ENCODE results near the gene TULP4.
"Not testable (repeated sequence)": the region's sequence is repeated elsewhere in the genome, so short reads cannot be mapped to it uniquely, and the experiment has no call there.

TULP4 gene

GRCh38 chr6:158297657-158298056 lies 14.6 kb upstream of the TULP4 start:
- H3K9me3 ChIP-seq (replicated peaks; ENCODE audit: low read length); H3K27me3 ChIP-seq (ENCODE audit: control insufficient read depth, insufficient read depth, low read length); H3K9ac ChIP-seq (ENCODE audit: low read depth, low read length); H3K4me1 ChIP-seq (ENCODE audit: control insufficient read depth, insufficient read depth, low read length); H3K4me2 ChIP-seq (ENCODE audit: low read length); H3K4me3 ChIP-seq (ENCODE audit: low read length); H3K36me3 ChIP-seq (ENCODE audit: insufficient read depth, low read length): not testable (repeated sequence)

GRCh38 chr6:158300306-158301143 lies 11.7 kb upstream of the TULP4 start:
- H3K4me1 ChIP-seq (ENCODE audit: control insufficient read depth, insufficient read depth, low read length); H3K4me3 ChIP-seq (ENCODE audit: low read length); H3K4me2 ChIP-seq (ENCODE audit: low read length); H3K27me3 ChIP-seq (ENCODE audit: control insufficient read depth, insufficient read depth, low read length); H3K36me3 ChIP-seq (ENCODE audit: insufficient read depth, low read length); H3K9me3 ChIP-seq (replicated peaks; ENCODE audit: low read length); H3K9ac ChIP-seq (ENCODE audit: low read depth, low read length): not testable (repeated sequence)

DNA sequence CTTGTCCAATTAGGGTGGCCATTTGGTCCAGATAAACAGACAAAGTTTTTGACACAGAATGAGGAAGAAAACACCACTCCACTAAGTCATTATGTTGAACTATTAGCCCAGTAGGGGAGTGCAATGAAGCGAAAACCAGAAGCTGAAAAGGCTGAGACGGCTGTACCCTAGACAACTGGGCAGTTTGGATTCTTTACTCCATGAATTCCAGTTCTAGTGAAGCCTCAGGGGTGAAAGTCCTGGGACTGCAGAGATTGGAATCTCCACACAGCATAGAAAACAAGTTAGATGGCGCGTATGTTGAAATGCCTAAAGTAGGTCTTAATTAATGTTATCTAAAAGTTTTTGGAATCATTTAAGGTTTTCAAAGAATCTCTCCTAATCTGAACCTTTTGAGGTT lies 10.7 kb upstream of the TULP4 start:
- H3K9me3 ChIP-seq (replicated peaks; ENCODE audit: low read length); H3K4me1 ChIP-seq (ENCODE audit: control insufficient read depth, insufficient read depth, low read length); H3K9ac ChIP-seq (ENCODE audit: low read depth, low read length); H3K4me2 ChIP-seq (ENCODE audit: low read length); H3K27me3 ChIP-seq (ENCODE audit: control insufficient read depth, insufficient read depth, low read length); H3K4me3 ChIP-seq (ENCODE audit: low read length); H3K36me3 ChIP-seq (ENCODE audit: insufficient read depth, low read length): not testable (repeated sequence)

- not testable (repeated sequence) for H3K9me3 ChIP-seq (replicated peaks; ENCODE audit: low read length); H3K36me3 ChIP-seq (ENCODE audit: insufficient read depth, low read length); H3K4me2 ChIP-seq (ENCODE audit: low read length); H3K9ac ChIP-seq (ENCODE audit: low read depth, low read length); H3K27me3 ChIP-seq (ENCODE audit: control insufficient read depth, insufficient read depth, low read length); H3K4me3 ChIP-seq (ENCODE audit: low read length); H3K4me1 ChIP-seq (ENCODE audit: control insufficient read depth, insufficient read depth, low read length)
These were observed 10.0 kb upstream of the TULP4 start for GRCh38 chr6:158302195-158302796.

DNA sequence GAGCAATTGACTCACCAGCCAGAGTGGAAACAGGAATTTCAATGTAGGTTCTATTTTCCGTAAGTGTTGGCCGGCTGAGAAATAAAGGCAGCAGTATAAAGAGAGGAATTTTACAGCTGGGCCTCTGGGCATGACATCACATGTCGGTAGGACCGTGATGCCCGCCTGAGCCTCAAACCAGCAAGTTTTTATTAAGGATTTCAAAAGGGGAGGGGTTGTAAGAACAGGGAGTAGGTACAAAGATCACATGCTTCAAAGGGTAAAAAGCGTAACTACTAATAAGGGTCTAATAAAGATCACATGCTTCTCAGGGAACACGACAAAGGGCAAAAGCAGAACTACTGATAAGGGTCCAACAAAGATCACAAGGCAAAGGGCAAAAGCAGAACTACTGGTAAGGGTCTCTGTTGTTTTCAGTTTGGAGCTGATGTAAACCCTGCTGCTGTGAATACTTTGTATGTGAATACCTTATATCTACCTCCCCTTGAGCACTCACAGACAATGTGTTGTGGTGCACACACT lies 9.0 kb upstream of the TULP4 start:
- Histone ChIP-seq H3K27me3 (ENCODE audit: control insufficient read depth, insufficient read depth, low read length) (no peaks in the 10 kb centered on the region), H3K4me3 (ENCODE audit: low read length) (no peak overlapping the region), H3K9me3 (replicated peaks; ENCODE audit: low read length) (no peaks in the 10 kb centered on the region), H3K36me3 (ENCODE audit: insufficient read depth, low read length) (peaks cover 5% of the 10 kb centered on the region), H3K4me1 (ENCODE audit: control insufficient read depth, insufficient read depth, low read length) (no peaks in the 10 kb centered on the region), H3K4me2 (ENCODE audit: low read length) (no peak overlapping the region), H3K9ac (ENCODE audit: low read depth, low read length) (no peak overlapping the region)

- H3K27me3 ChIP-seq (ENCODE audit: control insufficient read depth, insufficient read depth, low read length), result no peaks in the 10 kb centered on the region
- H3K36me3 ChIP-seq (ENCODE audit: insufficient read depth, low read length), result no peaks in the 10 kb centered on the region
- no peak overlapping the region for H3K9ac ChIP-seq (ENCODE audit: low read depth, low read length)
- H3K4me2 ChIP-seq (ENCODE audit: low read length), result no peak overlapping the region
- H3K4me1 ChIP-seq (ENCODE audit: control insufficient read depth, insufficient read depth, low read length), result no peaks in the 10 kb centered on the region
- no peaks in the 10 kb centered on the region for H3K9me3 ChIP-seq (replicated peaks; ENCODE audit: low read length)
- no peak overlapping the region for H3K4me3 ChIP-seq (ENCODE audit: low read length)
These were observed 8.0 kb upstream of the TULP4 start for GRCh38 chr6:158304254-158304653.

GRCh38 chr6:158309814-158310213 lies 2.5 kb upstream of the TULP4 start:
- no peak overlapping the region for H3K4me2 ChIP-seq (ENCODE audit: low read length)
- peaks cover 17% of the 10 kb centered on the region for H3K4me1 ChIP-seq (ENCODE audit: control insufficient read depth, insufficient read depth, low read length)
- no peak overlapping the region for H3K9ac ChIP-seq (ENCODE audit: low read depth, low read length)
- no peaks in the 10 kb centered on the region for H3K9me3 ChIP-seq (replicated peaks; ENCODE audit: low read length)
- no peaks in the 10 kb centered on the region for H3K27me3 ChIP-seq (ENCODE audit: control insufficient read depth, insufficient read depth, low read length)
- H3K4me3 ChIP-seq (ENCODE audit: low read length), result no peak overlapping the region
- peaks cover 25% of the 10 kb centered on the region for H3K36me3 ChIP-seq (ENCODE audit: insufficient read depth, low read length)

DNA sequence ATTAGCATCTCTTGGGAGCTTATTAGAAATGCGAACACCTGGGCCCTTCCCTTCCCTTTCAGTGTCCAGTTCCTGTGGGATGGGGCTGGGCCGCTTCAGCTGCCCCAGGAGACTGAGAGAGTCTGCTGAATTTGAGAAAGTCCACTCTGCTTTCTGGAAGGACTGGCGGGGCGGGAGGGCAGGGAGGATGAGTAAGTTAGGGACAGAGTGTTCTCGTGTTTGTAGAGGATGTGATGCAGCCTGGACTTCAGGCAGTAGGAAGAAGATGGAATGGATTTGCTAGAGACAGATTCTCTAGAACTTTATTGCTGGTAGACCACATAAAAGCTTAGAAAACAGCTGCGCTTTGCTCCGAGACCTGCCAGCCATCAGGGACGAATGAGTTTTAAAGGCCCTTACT lies 1.1 kb upstream of the TULP4 start:
- Histone ChIP-seq H3K9me3 (replicated peaks; ENCODE audit: low read length) (no peaks in the 10 kb centered on the region), H3K27me3 (ENCODE audit: control insufficient read depth, insufficient read depth, low read length) (no peaks in the 10 kb centered on the region), H3K36me3 (ENCODE audit: insufficient read depth, low read length) (peaks cover 35% of the 10 kb centered on the region), H3K9ac (ENCODE audit: low read depth, low read length) (peak overlapping the region; percentile 58), H3K4me2 (ENCODE audit: low read length) (peak overlapping the region; percentile 74), H3K4me3 (ENCODE audit: low read length) (peak overlapping the region; percentile 39), H3K4me1 (ENCODE audit: control insufficient read depth, insufficient read depth, low read length) (peaks cover 17% of the 10 kb centered on the region)

GRCh38 chr6:158311626-158312025 lies 639 bp upstream of the TULP4 start:
- H3K27me3 ChIP-seq (ENCODE audit: control insufficient read depth, insufficient read depth, low read length), result no peaks in the 10 kb centered on the region
- H3K36me3 ChIP-seq (ENCODE audit: insufficient read depth, low read length), result peaks cover 35% of the 10 kb centered on the region
- H3K4me2 ChIP-seq (ENCODE audit: low read length), result peak overlapping the region; percentile 74
- no peaks in the 10 kb centered on the region for H3K9me3 ChIP-seq (replicated peaks; ENCODE audit: low read length)
- peak overlapping the region; percentile 39 for H3K4me3 ChIP-seq (ENCODE audit: low read length)
- H3K4me1 ChIP-seq (ENCODE audit: control insufficient read depth, insufficient read depth, low read length), result peaks cover 17% of the 10 kb centered on the region
- peak overlapping the region; percentile 58 for H3K9ac ChIP-seq (ENCODE audit: low read depth, low read length)

DNA sequence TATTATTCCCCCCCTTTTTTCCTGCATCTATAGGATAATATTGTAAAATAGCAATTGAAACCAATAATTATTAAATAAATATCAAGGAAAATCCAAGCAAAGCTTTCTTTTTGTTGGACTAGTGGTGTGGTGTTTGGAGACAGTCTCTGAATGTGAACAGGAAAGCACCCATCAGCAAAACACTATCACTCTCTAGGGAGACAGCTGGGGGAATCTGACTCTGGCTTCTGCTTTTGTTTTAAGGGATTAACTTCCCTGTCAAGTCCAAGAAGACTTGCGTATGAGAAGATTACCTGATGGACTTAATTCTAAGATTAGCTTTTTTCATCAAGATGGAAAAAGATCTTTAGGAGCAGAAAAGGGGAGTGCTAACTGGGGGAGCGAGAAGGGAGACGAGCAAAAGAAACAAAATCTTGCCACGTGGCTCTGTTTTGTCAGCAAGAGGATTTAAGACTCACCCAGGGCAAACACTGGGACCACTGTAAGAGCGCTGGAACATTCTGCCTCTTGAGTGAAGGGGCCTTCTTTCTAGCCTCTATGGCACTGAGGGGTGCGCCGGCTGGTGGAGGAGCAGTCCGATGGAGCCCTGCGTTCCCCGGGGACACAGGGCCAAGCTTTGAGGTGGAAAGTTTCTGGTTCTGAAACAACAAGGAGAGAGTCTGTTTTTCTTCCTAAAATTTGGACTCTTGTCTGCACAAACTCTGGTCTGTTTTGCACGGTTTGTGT lies 570 bp downstream of the TULP4 start:
- Histone ChIP-seq H3K4me3 (ENCODE audit: low read length) (no peak overlapping the region), H3K4me1 (ENCODE audit: control insufficient read depth, insufficient read depth, low read length) (peaks cover 17% of the 10 kb centered on the region), H3K9me3 (replicated peaks; ENCODE audit: low read length) (no peaks in the 10 kb centered on the region), H3K9ac (ENCODE audit: low read depth, low read length) (no peak overlapping the region), H3K4me2 (ENCODE audit: low read length) (no peak overlapping the region), H3K27me3 (ENCODE audit: control insufficient read depth, insufficient read depth, low read length) (no peaks in the 10 kb centered on the region), H3K36me3 (ENCODE audit: insufficient read depth, low read length) (peaks cover 39% of the 10 kb centered on the region)

GRCh38 chr6:158313989-158314388 lies 1.7 kb downstream of the TULP4 start:
- Histone ChIP-seq H3K36me3 (ENCODE audit: insufficient read depth, low read length) (peaks cover 39% of the 10 kb centered on the region), H3K4me2 (ENCODE audit: low read length) (no peak overlapping the region), H3K4me1 (ENCODE audit: control insufficient read depth, insufficient read depth, low read length) (peaks cover 17% of the 10 kb centered on the region), H3K4me3 (ENCODE audit: low read length) (no peak overlapping the region), H3K27me3 (ENCODE audit: control insufficient read depth, insufficient read depth, low read length) (no peaks in the 10 kb centered on the region), H3K9me3 (replicated peaks; ENCODE audit: low read length) (no peaks in the 10 kb centered on the region), H3K9ac (ENCODE audit: low read depth, low read length) (no peak overlapping the region)

All from skeletal muscle satellite cell (primary cell).